NT2/D1 (cell line): Measurements from ENCODE around the gene CSNK2A3.

Experiments used
- SUZ12 ChIP-seq: IDR thresholded peaks from 2 replicates; pipeline ENCODE4 v1.6.1; 2011; ENCODE audit not compliant: insufficient read length, insufficient read depth; ENCODE audit errors: extremely low read depth
- YY1 ChIP-seq: IDR thresholded peaks from 2 replicates; pipeline ENCODE4 v1.6.1; 2011; ENCODE audit not compliant: insufficient read length, insufficient read depth
- ZNF274 ChIP-seq: IDR thresholded peaks from 2 replicates; pipeline ENCODE4 v1.6.1; 2011; ENCODE audit warnings: mild to moderate bottlenecking, low read depth, low read length

GRCh38 chr11:11382858-11383532 is 29.9 kb upstream of the CSNK2A3 start:
- no peak for TF ChIP-seq SUZ12
- TF ChIP-seq ZNF274: no peak
- no peak for TF ChIP-seq YY1
